Spleen (tissue), 7 donors: ENCODE data around the gene PRSS38.

Experiments used
- CTCF ChIP-seq, 11 experiments: fragments of 200-600 bp in 7 of 11; fragments of 450-650 bp in 4 of 11; sonication (generic) in 4 of 11; IDR thresholded peaks in 8 of 11; conservative IDR thresholded peaks in 3 of 11; 1 replicate in 7 of 11; 2 replicates in 4 of 11; pipeline versions ENCODE4 v1.4.0 to v1.8.0; 2016 to 2021; ENCODE audit warnings: antibody characterized with exemption in 11 of 11, inconsistent platforms in 4 of 11, mild to moderate bottlenecking in 1 of 11
- POLR2A ChIP-seq, 3 donors: fragments of 450-650 bp; IDR thresholded peaks; one replicate each; pipeline ENCODE4 v1.5.1; 2017; ENCODE audit warnings: antibody characterized with exemption in 3 of 3, mild to moderate bottlenecking in 1 of 3
- POLR2AphosphoS5 ChIP-seq, 3 donors: sonication (generic); formaldehyde crosslinking; IDR thresholded peaks; one replicate each; pipeline ENCODE4 v1.5.1; 2017; ENCODE audit warnings: antibody characterized with exemption in 3 of 3
- donor health status: DM: no; HTN: no; CAD: no; lungs with moderate emphysema.
- donor health status: DM: no; HTN: no; CAD: no.
- donor health status: DM: no; HTN: no; CAD: no.

GRCh38 chr1:227789084-227790033 lies 26.1 kb upstream of the PRSS38 start:
- TF ChIP-seq CTCF (IDR thresholded peaks at IDR 0.05 in 8 of 11, conservative IDR thresholded peaks at IDR 0.05 in 3 of 11) (no peak), POLR2AphosphoS5 (IDR thresholded peaks at IDR 0.05) (no peak), POLR2A (IDR thresholded peaks at IDR 0.05) (no peak)
